ENCODE measurements around the gene CCDC80. TPM values are rescaled to one million over a fixed set of nuclear protein-coding genes. Genes with fewer than 3 reads are reported as not detected.

Gene CCDC80
- total RNA-seq, 1 experiment from 2014 or later, result 26.2 TPM

DNA sequence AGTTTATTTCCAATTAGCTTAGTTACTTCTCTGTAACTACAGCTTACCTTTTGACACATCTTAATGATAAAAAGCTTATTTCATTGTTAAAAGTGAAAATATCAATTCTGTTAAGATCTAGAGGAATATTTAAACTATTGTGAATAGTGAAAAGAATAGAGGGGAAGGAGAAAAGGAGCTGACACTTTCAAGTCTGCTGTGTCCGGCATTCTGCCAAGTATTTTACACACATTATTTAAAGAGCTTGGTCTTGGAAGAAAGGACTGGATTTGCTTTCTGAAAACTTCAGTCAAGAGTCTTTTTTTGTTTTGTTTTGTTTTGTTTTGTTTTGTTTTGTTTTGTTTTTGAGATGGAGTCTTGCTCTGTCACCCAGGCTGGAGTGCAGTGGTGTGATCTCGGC lies 34.8 kb downstream of the CCDC80 start:
- CTCF ChIA-PET, result no interaction called here
- POLR2A ChIA-PET, result no interaction called here
- Mint-ChIP-seq H3K4me3 (ENCODE audit: unreplicated experiment) (no peak overlapping the region), H3K27me3 (ENCODE audit: insufficient read depth, unreplicated experiment) (no peaks in the 10 kb centered on the region), H3K27ac (ENCODE audit: unreplicated experiment) (no peak overlapping the region), H3K36me3 (ENCODE audit: insufficient read depth, unreplicated experiment) (no peaks in the 10 kb centered on the region), H3K9me3 (ENCODE audit: unreplicated experiment) (no peaks in the 10 kb centered on the region), H3K4me1 (ENCODE audit: low read depth, unreplicated experiment) (no peaks in the 10 kb centered on the region)
- Histone ChIP-seq H3K36me3 (ENCODE audit: control insufficient read depth, insufficient read depth, low read length) (no peaks in the 10 kb centered on the region), H3K9me3 (no peaks in the 10 kb centered on the region), H3K4me1 (no peaks in the 10 kb centered on the region), H3K4me3 (ENCODE audit: low read depth, low read length) (no peak overlapping the region), H3K27me3 (replicated peaks; ENCODE audit: control insufficient read depth, insufficient read depth, low read length) (no peaks in the 10 kb centered on the region)
- no TSS peak for BruUV-seq (replicated peaks)
- intact Hi-C loops (cut with micrococcal nuclease; ENCODE audit: unreplicated experiment), result no loop called here
- no peak for DNase-seq
- TF ChIP-seq, protein P1, sequence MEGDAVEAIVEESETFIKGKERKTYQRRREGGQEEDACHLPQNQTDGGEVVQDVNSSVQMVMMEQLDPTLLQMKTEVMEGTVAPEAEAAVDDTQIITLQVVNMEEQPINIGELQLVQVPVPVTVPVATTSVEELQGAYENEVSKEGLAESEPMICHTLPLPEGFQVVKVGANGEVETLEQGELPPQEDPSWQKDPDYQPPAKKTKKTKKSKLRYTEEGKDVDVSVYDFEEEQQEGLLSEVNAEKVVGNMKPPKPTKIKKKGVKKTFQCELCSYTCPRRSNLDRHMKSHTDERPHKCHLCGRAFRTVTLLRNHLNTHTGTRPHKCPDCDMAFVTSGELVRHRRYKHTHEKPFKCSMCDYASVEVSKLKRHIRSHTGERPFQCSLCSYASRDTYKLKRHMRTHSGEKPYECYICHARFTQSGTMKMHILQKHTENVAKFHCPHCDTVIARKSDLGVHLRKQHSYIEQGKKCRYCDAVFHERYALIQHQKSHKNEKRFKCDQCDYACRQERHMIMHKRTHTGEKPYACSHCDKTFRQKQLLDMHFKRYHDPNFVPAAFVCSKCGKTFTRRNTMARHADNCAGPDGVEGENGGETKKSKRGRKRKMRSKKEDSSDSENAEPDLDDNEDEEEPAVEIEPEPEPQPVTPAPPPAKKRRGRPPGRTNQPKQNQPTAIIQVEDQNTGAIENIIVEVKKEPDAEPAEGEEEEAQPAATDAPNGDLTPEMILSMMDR (IDR thresholded peaks at IDR 0.05; ENCODE audit: insufficient read depth in 1 of 2, low read depth in 1 of 2, low read length in 1 of 2, severe bottlenecking in 1 of 2, unreplicated experiment in 1 of 2), result no peak

DNA sequence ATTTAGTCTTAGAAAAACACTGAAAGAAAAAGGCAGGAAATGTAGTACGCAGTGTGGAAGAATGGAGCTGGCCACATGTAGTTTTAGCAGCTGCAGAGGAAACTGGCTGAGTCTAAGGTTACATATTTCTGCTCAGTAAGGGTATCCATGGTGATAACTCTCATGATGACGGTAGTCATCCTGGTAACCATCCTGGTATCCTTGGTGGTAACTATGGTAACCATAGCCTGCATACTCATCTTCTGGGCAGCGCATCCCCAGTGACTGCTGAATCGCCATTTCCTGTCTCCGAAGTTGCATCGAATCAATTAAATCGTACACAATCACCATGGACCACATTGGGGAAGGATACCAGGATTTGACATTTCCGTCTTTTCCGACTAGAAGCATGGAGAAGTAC lies 35.7 kb downstream of the CCDC80 start:
- TF ChIP-seq, protein P1 (IDR thresholded peaks at IDR 0.05; ENCODE audit: insufficient read depth in 1 of 2, low read depth in 1 of 2, low read length in 1 of 2, severe bottlenecking in 1 of 2, unreplicated experiment in 1 of 2), result no peak
- CTCF ChIA-PET, result no interaction called here
- Mint-ChIP-seq H3K36me3 (ENCODE audit: insufficient read depth, unreplicated experiment) (no peaks in the 10 kb centered on the region), H3K27ac (ENCODE audit: unreplicated experiment) (no peak overlapping the region), H3K9me3 (ENCODE audit: unreplicated experiment) (no peaks in the 10 kb centered on the region), H3K4me3 (ENCODE audit: unreplicated experiment) (no peak overlapping the region), H3K4me1 (ENCODE audit: low read depth, unreplicated experiment) (no peaks in the 10 kb centered on the region), H3K27me3 (ENCODE audit: insufficient read depth, unreplicated experiment) (no peaks in the 10 kb centered on the region)
- intact Hi-C loops (cut with micrococcal nuclease; ENCODE audit: unreplicated experiment), result no loop called here
- no peak for DNase-seq
- Histone ChIP-seq H3K4me3 (ENCODE audit: low read depth, low read length) (no peak overlapping the region), H3K4me1 (no peaks in the 10 kb centered on the region), H3K9me3 (no peaks in the 10 kb centered on the region), H3K27me3 (replicated peaks; ENCODE audit: control insufficient read depth, insufficient read depth, low read length) (no peaks in the 10 kb centered on the region), H3K36me3 (ENCODE audit: control insufficient read depth, insufficient read depth, low read length) (no peaks in the 10 kb centered on the region)
- no TSS peak for BruUV-seq (replicated peaks)
- POLR2A ChIA-PET, result no interaction called here

DNA sequence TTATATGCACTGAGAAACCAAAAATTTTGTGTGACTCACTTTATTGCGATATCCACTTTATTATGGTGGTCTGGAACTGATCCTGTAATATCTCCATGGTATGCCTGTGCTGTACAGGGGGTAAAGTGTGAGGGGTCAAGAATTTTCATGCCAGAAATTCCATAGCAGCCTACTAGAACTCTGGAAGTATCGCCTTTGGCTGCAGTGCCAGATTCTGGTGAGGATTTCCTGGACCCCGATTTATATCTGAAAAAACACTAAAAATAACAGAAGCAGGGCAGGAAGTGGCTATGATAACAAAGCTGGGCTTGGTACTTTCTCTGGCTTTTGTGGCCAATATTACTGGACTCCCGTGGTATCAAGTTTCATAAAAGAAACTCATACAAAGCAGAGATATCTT lies 36.4 kb downstream of the CCDC80 start:
- Histone ChIP-seq H3K4me3 (ENCODE audit: low read depth, low read length) (no peak overlapping the region), H3K9me3 (no peaks in the 10 kb centered on the region), H3K27me3 (replicated peaks; ENCODE audit: control insufficient read depth, insufficient read depth, low read length) (no peaks in the 10 kb centered on the region), H3K36me3 (ENCODE audit: control insufficient read depth, insufficient read depth, low read length) (no peaks in the 10 kb centered on the region), H3K4me1 (no peaks in the 10 kb centered on the region)
- H3K27ac Mint-ChIP-seq (ENCODE audit: unreplicated experiment), result no peak overlapping the region
- TF ChIP-seq, protein P1 (IDR thresholded peaks at IDR 0.05; ENCODE audit: insufficient read depth in 1 of 2, low read depth in 1 of 2, low read length in 1 of 2, severe bottlenecking in 1 of 2, unreplicated experiment in 1 of 2), result no peak
- intact Hi-C loops (cut with micrococcal nuclease; ENCODE audit: unreplicated experiment), result no loop called here
- POLR2A ChIA-PET, result no interaction called here
- H3K27me3 Mint-ChIP-seq (ENCODE audit: insufficient read depth, unreplicated experiment), result no peaks in the 10 kb centered on the region
- H3K9me3 Mint-ChIP-seq (ENCODE audit: unreplicated experiment), result no peaks in the 10 kb centered on the region
- no TSS peak for BruUV-seq (replicated peaks)
- H3K4me1 Mint-ChIP-seq (ENCODE audit: low read depth, unreplicated experiment), result no peaks in the 10 kb centered on the region
- no peak for DNase-seq
- H3K4me3 Mint-ChIP-seq (ENCODE audit: unreplicated experiment), result no peak overlapping the region
- H3K36me3 Mint-ChIP-seq (ENCODE audit: insufficient read depth, unreplicated experiment), result no peaks in the 10 kb centered on the region
- CTCF ChIA-PET, result no interaction called here
